Measurements from ENCODE around the gene CD1B. TPM values are rescaled to one million over a fixed set of nuclear protein-coding genes. Genes with fewer than 3 reads are reported as not detected.

The CD1B gene
- total and polyA plus RNA-seq, 9 of the 15 experiments (the other 6 are each of a cell fraction or from before 2014, with no cell fraction given), result not detected

DNA sequence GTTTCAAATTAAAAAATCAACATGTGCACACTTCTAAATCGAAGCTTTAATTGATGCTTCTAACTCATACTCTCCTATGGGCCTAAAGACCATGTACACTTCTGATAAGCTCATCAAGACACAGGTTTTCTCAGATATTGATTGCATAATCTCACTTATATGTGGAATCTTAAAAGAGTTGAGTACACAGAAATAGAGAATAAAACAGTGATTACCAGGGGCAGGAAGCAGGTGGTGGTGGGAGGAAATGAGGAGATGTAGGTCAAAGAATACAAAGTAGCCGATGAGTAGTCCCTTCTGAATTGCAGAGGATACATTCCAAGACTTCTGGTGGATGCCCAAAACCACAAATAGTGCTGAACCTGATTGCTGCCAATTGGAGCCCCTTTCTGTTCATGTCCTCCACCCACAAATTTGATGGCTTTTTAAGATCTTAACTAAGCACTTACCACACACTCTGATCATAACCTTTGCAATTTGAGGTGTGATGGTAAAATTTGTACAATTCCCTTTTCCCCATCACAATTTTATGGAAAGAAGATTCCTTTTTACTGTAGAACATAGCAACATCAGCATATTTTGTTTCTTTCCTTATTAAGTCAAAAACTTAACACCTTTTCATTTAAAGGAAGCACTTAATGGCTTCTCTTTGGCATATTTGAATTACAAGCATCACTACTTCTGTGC lies 3.3 kb upstream of the CD1B start:
- no peak for FAIRE-seq
- no peak for TF ChIP-seq XRCC3 (IDR thresholded peaks at IDR 0.05)
- peak; percentile 31; the same call in 1 of the 2 replicates for TF ChIP-seq MAFG (tag; conservative IDR thresholded peaks at IDR 0.05)
- no peak for TF ChIP-seq RAD21 (CRISPR knock-in tag; conservative IDR thresholded peaks at IDR 0.05 in 1 of 2, IDR thresholded peaks at IDR 0.05 in 1 of 2)
- peak; percentile 51 for TF ChIP-seq ZNF316 (IDR thresholded peaks at IDR 0.05)
- H3K4me3 ChIP-seq, result no peak overlapping the region
- ChIA-PET CTCF (ENCODE audit: low intra/inter-chr PET ratio) (interaction anchor here (0.7 kb wide), 1 partner anchor 141 kb away, joined by 3 read pairs; no protein-coding TSS in a partner anchor), POLR2A (no interaction called here)
- BruUV-seq (replicated peaks), result no TSS peak
- H3K9me1 ChIP-seq (ENCODE audit: control insufficient read depth, insufficient read depth, low read length), result no peaks in the 10 kb centered on the region
- no peaks in the 10 kb centered on the region for H3K9me3 ChIP-seq (replicated peaks; ENCODE audit: control insufficient read depth, insufficient read depth, low read depth, low read length)
- no peaks in the 10 kb centered on the region for H3K36me3 ChIP-seq (ENCODE audit: control insufficient read depth, insufficient read depth, low read length)
- intact Hi-C loops (cut with micrococcal nuclease) (no loop called here), in situ Hi-C loops (cut with MboI) (no loop called here)
- H2AFZ ChIP-seq (ENCODE audit: low read depth, low read length), result no peak overlapping the region
- no peaks in the 10 kb centered on the region for H4K20me1 ChIP-seq (replicated peaks; ENCODE audit: control insufficient read depth, insufficient read depth, low read length)
- ATAC-seq, result no peak
- H3K9ac ChIP-seq (ENCODE audit: insufficient read depth in 1 of 2, low read depth in 2 of 2, low read length in 2 of 2), result no peak overlapping the region
- 0% methylated on average over 2 of the region's 2 CpGs for WGBS (ENCODE audit: insufficient coverage, low coverage, missing lambda C conversion rate)
- DNase-seq (ENCODE audit: extremely low read depth in 1 of 4, low spot score in 3 of 4), result no peak
- no peaks in the 10 kb centered on the region; a peak in 1 of 5 replicates for H3K4me1 ChIP-seq (replicated peaks in 1 of 2; ENCODE audit: control insufficient read depth in 2 of 2, insufficient read depth in 2 of 2, low read length in 2 of 2)
- no peak overlapping the region for H3K27ac ChIP-seq (ENCODE audit: extremely low read depth, low read depth, low read length)
- no peak overlapping the region for H3K4me2 ChIP-seq (ENCODE audit: insufficient read depth, low read length)
- no peaks in the 10 kb centered on the region for H3K27me3 ChIP-seq (ENCODE audit: control insufficient read depth in 2 of 2, insufficient read depth in 2 of 2, low read length in 2 of 2)
- no peaks in the 10 kb centered on the region for H3K79me2 ChIP-seq (ENCODE audit: control insufficient read depth, insufficient read depth, low read length)

Measured in K562 (cell line).